IMR-90 (cell line): ENCODE results near the gene TFCP2.

Experiments used
- POLR2A ChIP-seq: IDR thresholded peaks from 2 replicates; pipeline ENCODE4 v1.6.1; 2012; ENCODE audit warnings: mild to moderate bottlenecking, low read depth, low read length
- RFX5 ChIP-seq: IDR thresholded peaks from 2 replicates; pipeline ENCODE4 v1.8.0; 2012; ENCODE audit warnings: low read depth, mild to moderate bottlenecking, low read length, moderate library complexity
- USF2 ChIP-seq: fragments of 150-350 bp; IDR thresholded peaks from 2 replicates; pipeline ENCODE4 v1.6.1; 2017; ENCODE audit warnings: mild to moderate bottlenecking, antibody characterized with exemption, low read length, low read depth
- TF ChIP-seq, protein P1 (sequence below): conservative IDR thresholded peaks from 2 replicates; pipeline ENCODE4 v1.5.1; 2012; ENCODE audit warnings: mild to moderate bottlenecking, low read depth, low read length, improper control_type of control experiment

DNA sequence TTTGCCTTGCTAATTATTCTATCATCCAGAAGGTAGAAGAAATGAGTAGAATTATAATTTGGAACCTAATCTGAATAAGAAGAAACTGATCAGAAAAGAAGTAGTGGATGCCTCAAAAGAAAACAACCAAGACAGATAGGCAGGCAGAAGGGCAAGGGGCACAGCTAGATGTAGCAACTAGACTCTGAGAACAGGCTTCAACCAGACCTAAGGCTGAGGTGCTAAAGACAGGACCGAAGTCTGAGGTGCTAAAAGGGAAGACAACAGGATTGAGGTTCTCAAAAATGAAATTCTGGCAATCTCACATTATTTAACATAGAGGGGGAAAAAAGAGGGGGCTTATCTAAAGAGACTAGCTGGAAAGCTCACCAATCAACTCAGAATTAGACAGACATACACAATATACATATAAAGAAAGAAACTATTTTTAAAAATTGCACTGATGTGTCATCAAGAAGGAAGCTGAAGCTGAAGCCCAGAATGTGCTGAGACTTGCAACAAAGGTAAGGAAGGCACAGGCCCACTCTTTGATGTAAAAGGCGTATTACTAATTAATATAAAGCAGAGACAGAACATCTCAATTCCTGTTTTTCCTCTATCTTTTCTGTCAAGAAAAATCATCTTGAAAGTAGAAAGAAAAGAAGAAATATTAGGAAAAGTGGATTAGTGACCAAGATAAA lies 45.7 kb downstream of the TFCP2 start:
- TF ChIP-seq POLR2A, result no peak
- TF ChIP-seq, protein P1, sequence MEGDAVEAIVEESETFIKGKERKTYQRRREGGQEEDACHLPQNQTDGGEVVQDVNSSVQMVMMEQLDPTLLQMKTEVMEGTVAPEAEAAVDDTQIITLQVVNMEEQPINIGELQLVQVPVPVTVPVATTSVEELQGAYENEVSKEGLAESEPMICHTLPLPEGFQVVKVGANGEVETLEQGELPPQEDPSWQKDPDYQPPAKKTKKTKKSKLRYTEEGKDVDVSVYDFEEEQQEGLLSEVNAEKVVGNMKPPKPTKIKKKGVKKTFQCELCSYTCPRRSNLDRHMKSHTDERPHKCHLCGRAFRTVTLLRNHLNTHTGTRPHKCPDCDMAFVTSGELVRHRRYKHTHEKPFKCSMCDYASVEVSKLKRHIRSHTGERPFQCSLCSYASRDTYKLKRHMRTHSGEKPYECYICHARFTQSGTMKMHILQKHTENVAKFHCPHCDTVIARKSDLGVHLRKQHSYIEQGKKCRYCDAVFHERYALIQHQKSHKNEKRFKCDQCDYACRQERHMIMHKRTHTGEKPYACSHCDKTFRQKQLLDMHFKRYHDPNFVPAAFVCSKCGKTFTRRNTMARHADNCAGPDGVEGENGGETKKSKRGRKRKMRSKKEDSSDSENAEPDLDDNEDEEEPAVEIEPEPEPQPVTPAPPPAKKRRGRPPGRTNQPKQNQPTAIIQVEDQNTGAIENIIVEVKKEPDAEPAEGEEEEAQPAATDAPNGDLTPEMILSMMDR, result no peak
- TF ChIP-seq USF2, result no peak
- TF ChIP-seq RFX5, result no peak
